ENCODE measurements around the gene PIBF1.

PIBF1 gene

GRCh38 chr13:72820156-72820897, 38.4 kb downstream of the PIBF1 start:
- H3K27me3 ChIP-seq (ENCODE audit: insufficient read depth, poor library complexity, severe bottlenecking) = no peaks in the 10 kb centered on the region
- H3K27ac ChIP-seq (replicated peaks) = no peak overlapping the region
- no peak for TF ChIP-seq GABPA (IDR thresholded peaks at IDR 0.05; ENCODE audit: low read depth)
- no peak for TF ChIP-seq CTCF (IDR thresholded peaks at IDR 0.05; ENCODE audit: insufficient read depth, low read length)
- no peak for TF ChIP-seq REST (IDR thresholded peaks at IDR 0.05; ENCODE audit: insufficient replicate concordance, low read depth)
- TF ChIP-seq SPI1 (IDR thresholded peaks at IDR 0.05; ENCODE audit: borderline replicate concordance, low read depth) = no peak
- no peak for DNase-seq (ENCODE audit: low read depth in 1 of 2, low spot score in 1 of 2)
- no peak overlapping the region for H3K4me3 ChIP-seq (replicated peaks; ENCODE audit: insufficient read depth, low read length)

GRCh38 chr13:72820898-72821279, 39.0 kb downstream of the PIBF1 start:
- no peaks in the 10 kb centered on the region for H3K27me3 ChIP-seq (ENCODE audit: insufficient read depth, poor library complexity, severe bottlenecking)
- no peak for DNase-seq (ENCODE audit: low read depth in 1 of 2, low spot score in 1 of 2)
- H3K27ac ChIP-seq (replicated peaks) = no peak overlapping the region
- TF ChIP-seq SPI1 (IDR thresholded peaks at IDR 0.05; ENCODE audit: borderline replicate concordance, low read depth) (no peak), POLR2AphosphoS5 (IDR thresholded peaks at IDR 0.05; ENCODE audit: low read depth) (no peak), GABPA (IDR thresholded peaks at IDR 0.05; ENCODE audit: low read depth) (no peak), REST (IDR thresholded peaks at IDR 0.05; ENCODE audit: insufficient replicate concordance, low read depth) (no peak), CTCF (IDR thresholded peaks at IDR 0.05; ENCODE audit: insufficient read depth, low read length) (no peak)
- no peak overlapping the region for H3K4me3 ChIP-seq (replicated peaks; ENCODE audit: insufficient read depth, low read length)

GRCh38 chr13:72823081-72823480, 41.1 kb downstream of the PIBF1 start:
- Histone ChIP-seq H3K4me3 (replicated peaks; ENCODE audit: insufficient read depth, low read length) (no peak overlapping the region), H3K27ac (replicated peaks) (no peak overlapping the region), H3K27me3 (ENCODE audit: insufficient read depth, poor library complexity, severe bottlenecking) (no peaks in the 10 kb centered on the region)
- no peak for TF ChIP-seq GABPA (IDR thresholded peaks at IDR 0.05; ENCODE audit: low read depth)
- TF ChIP-seq POLR2AphosphoS5 (IDR thresholded peaks at IDR 0.05; ENCODE audit: low read depth) = no peak
- TF ChIP-seq REST (IDR thresholded peaks at IDR 0.05; ENCODE audit: insufficient replicate concordance, low read depth) = no peak
- TF ChIP-seq CTCF (IDR thresholded peaks at IDR 0.05; ENCODE audit: insufficient read depth, low read length) = no peak
- no peak for TF ChIP-seq SPI1 (IDR thresholded peaks at IDR 0.05; ENCODE audit: borderline replicate concordance, low read depth)
- no peak for DNase-seq (ENCODE audit: low read depth in 1 of 2, low spot score in 1 of 2)

All from HL-60 (cell line).